Choroid plexus epithelial cell (primary cell): ENCODE results near the gene EDC3.

Source experiments
- DNase-seq: peaks from one replicate; pipeline ENCODE4 v3.0.0-alpha.2; 2010; ENCODE audit warnings: low read depth
- H3K4me3 ChIP-seq: 2 replicates; pipeline ENCODE4 v1.5.1; 2011; ENCODE audit warnings: low read depth, mild to moderate bottlenecking, control low read depth, low read length, moderate library complexity
- CTCF ChIP-seq: conservative IDR thresholded peaks from 2 replicates; pipeline ENCODE4 v1.5.1; 2011; ENCODE audit warnings: low read depth, mild to moderate bottlenecking, control low read depth, inconsistent platforms, low read length, moderate library complexity

The EDC3 gene

GRCh38 chr15:74625693-74626092 is 70.1 kb downstream of the EDC3 start:
- no peak overlapping the region for H3K4me3 ChIP-seq
- no peak for DNase-seq
- TF ChIP-seq CTCF, result no peak

DNA sequence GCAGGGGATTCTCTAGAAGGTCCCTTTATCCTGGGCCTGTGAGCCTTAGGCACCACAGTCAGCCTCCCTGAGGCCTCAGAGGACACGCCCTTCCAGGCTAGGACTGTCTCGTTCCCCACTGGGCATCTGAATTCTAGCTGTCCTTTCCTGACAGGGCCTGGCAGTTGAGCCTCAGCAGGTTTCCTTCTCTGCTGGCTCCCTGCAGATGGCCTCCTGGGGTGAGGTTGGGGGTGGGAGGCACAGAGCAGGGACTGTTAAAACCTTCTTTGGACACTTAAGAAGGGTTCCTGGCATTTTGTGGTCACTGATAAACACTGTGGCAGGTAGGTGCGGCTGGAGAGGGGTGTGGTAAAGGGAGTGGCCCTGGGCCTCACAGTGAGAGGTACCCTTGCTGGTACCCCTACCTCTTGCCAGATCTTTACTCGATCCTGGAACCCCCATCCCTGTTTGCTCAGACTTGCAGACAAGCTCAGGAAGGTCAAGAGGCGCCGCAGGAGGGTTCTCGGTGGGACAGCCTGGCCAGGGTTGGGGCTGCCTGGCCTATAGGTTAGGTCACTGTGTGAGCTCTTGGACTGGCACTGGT is 71.7 kb downstream of the EDC3 start:
- no peak overlapping the region for H3K4me3 ChIP-seq
- TF ChIP-seq CTCF, result no peak
- no peak for DNase-seq

DNA sequence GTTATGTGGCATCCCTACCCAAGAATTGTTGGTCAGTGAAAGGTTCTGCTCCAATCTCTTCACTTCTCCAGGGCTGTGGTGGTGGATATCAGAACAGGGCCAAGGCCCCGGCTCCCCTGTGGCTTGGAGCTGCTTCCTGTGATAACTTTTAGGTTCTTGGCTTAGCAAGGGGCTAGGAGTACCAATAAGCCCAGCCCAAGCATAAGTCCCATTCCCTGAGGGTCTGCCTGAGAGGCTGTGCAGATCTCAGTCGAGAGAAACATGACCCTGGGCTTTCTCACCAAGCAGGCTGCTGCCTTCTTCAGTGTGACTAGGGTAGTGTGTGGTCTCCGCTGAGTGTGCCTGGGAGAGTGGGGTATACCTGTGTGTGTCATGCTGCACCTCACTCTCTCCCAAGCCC is 73.1 kb downstream of the EDC3 start:
- H3K4me3 ChIP-seq, result no peak overlapping the region
- DNase-seq, result no peak
- no peak for TF ChIP-seq CTCF

DNA sequence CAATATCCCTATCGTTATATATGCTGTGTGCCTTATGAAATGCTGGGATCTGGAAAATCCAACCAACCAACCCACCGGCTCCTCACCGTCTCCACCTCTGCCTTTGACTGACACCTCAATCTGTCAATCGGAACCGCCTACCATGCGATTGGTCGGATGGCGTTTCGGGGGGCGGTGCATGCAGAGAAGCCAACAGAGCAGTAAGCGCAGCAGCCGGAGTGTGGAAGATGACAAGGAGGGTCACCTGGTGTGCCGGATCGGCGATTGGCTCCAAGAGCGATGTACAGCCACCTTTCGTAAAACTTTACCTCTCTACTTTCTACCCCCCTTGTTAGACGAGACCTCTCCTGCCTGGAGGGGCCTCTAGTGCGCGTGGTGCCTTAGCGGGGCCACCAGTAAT is 73.9 kb downstream of the EDC3 start:
- H3K4me3 ChIP-seq, result no peak overlapping the region
- TF ChIP-seq CTCF, result no peak
- DNase-seq, result no peak

DNA sequence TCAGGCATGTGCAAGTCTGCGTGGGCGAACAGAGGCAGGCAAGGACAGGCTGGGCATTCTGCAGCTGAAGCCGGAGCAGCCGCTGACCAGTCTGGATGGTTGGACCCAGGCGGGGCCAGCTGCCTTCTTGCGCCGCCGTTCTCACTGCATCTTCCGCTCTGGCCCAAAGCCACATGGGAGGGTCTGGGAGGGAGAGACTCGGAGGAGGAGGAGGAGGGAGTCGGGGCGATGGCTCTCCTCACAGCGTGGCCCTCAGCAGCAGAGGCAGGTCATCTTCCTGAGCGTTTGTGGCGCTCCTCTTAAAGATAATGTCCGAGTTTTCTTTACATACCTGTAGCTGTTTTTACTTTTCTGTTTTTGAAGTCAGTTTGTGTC is 74.3 kb downstream of the EDC3 start:
- no peak overlapping the region for H3K4me3 ChIP-seq
- TF ChIP-seq CTCF, result no peak
- no peak for DNase-seq

DNA sequence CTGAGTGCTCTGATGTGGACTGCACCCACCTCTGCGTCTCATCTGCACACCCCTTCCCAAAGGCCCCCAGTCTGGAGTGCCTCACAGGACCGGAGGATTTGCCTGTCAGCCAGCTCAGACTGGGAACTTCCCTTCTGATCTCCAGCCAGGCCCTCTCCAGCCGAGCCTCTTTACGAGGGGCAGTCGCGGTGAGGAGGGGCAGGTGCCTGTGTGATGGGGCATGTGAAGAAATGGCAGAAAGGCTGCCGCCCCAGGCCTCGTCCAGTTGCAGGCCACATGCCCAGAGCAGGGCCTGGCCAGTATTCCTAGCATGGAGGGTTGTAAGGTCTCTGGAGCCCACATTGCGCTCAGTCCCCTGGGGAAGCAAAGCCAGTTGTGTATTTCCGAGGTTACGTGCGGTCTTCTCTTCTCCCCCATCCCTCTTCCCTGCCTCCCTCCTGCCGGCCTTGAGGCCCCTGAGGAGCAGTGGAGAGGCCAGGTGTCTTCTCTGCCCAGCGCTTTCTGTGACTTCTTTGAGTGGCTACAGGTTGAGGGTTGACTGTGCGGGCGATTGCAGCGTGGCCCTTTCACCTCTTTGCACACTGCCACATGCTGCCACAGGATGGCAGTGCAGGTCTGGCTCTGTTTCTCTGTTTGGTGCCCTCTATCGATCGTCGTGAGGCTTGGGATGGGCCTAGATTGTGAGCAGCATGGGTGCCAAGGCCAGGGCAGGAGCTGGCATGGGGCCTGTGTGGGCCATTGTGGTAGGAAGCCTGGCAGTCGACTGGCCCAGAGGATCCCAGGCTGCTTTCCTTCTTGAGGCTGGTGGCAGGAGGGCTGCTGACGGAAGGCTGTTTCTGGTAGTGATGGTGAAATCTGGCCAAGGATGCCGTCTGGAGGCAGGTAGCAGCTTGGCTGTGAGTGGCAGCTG is 74.9 kb downstream of the EDC3 start:
- peak; percentile 96 for TF ChIP-seq CTCF

More for the DNA sequence above, 74.9 kb downstream of the EDC3 start:
- H3K4me3 ChIP-seq, result no peak overlapping the region
- DNase-seq, result peak; percentile 79
